ENCODE data around the gene NOTCH3. TPM values are rescaled to one million over a fixed set of nuclear protein-coding genes. Genes with fewer than 3 reads are reported as not detected.

Gene NOTCH3
- total RNA-seq, 1 experiment from 2014 or later = 164 TPM

DNA sequence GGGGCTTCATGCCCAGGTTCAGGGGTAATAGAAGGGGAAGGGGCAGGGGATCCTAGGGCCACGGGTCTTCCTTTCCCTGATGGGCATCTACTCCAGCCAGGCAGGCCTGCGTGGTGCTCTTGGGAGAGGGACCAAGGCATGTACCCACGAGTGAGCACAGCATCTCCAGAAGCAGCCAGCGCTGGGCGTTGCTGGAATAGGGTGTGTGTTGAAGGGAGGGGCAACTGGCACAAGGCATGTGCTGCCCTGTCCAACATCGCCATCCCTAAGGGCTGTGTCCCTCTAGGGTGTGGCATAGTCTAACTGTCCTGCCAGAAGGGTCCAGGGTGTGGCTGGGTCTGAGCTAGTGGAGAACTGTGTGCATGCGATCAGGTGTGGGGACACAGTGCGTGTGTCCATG is 2.9 kb downstream of the NOTCH3 start:
- peak overlapping the region in 2 of 3 experiments; percentile 12 to 52; a peak in 4 of 7 replicates for H3K27ac Mint-ChIP-seq

More for the DNA sequence above, 2.9 kb downstream of the NOTCH3 start:
- H3K27me3 Mint-ChIP-seq (ENCODE audit: low read depth) = peaks cover 5% of the 10 kb centered on the region
- Histone ChIP-seq H3K23me2 (ENCODE audit: insufficient read length, low read depth, low read length, poor library complexity, severe bottlenecking) (peaks cover 4% of the 10 kb centered on the region), H2AK5ac (ENCODE audit: insufficient read length, low read length) (no peak overlapping the region), H2AFZ (ENCODE audit: low read length) (no peak overlapping the region), H2BK12ac (ENCODE audit: insufficient read length, low read depth, low read length) (no peak overlapping the region), H4K5ac (ENCODE audit: insufficient read length, low read depth, low read length) (no peak overlapping the region), H4K8ac (replicated peaks; ENCODE audit: insufficient read length, low read depth, low read length) (no peak overlapping the region), H3K14ac (ENCODE audit: insufficient read depth, low read length) (no peak overlapping the region), H3K4me2 (ENCODE audit: insufficient read depth, insufficient read length, low read length) (no peak overlapping the region), H3K27me3 (ENCODE audit: insufficient read depth, low read length) (no peaks in the 10 kb centered on the region), H3K56ac (ENCODE audit: insufficient read length, low read depth, low read length) (no peak overlapping the region), H3T11ph (ENCODE audit: low read length) (no peak overlapping the region), H2BK15ac (ENCODE audit: low read depth, low read length) (no peak overlapping the region), H3K23ac (ENCODE audit: insufficient read length, low read depth, low read length) (no peak overlapping the region), H4K20me1 (ENCODE audit: control insufficient read depth, insufficient read depth, insufficient read length) (no peaks in the 10 kb centered on the region), H3K27ac (ENCODE audit: insufficient read length, low read depth, low read length) (no peak overlapping the region), H3K79me2 (ENCODE audit: insufficient read depth, low read length) (peaks cover 14% of the 10 kb centered on the region; the same call in 1 of the 2 replicates), H3K4me1 (ENCODE audit: insufficient read depth, low read length) (peaks cover 6% of the 10 kb centered on the region; the same call in 1 of the 2 replicates), H3K4ac (ENCODE audit: low read depth, low read length) (no peak overlapping the region), H3K18ac (ENCODE audit: insufficient read length, low read depth, low read length) (no peak overlapping the region), H3K79me1 (ENCODE audit: insufficient read depth, low read depth, low read length, poor library complexity, severe bottlenecking) (no peaks in the 10 kb centered on the region), H2BK120ac (ENCODE audit: low read depth, low read length, poor library complexity, severe bottlenecking) (no peak overlapping the region), H3K9me3 (ENCODE audit: control insufficient read depth, low read depth, low read length) (no peaks in the 10 kb centered on the region), H2BK5ac (ENCODE audit: insufficient read length, low read length) (no peak overlapping the region), H2BK20ac (ENCODE audit: low read depth, low read length, poor library complexity, severe bottlenecking) (no peak overlapping the region), H3K9ac (ENCODE audit: extremely low read depth, insufficient read length, low read length) (no peak overlapping the region), H4K91ac (ENCODE audit: insufficient read length, low read depth, low read length) (no peak overlapping the region)
- TF ChIP-seq, protein P1, sequence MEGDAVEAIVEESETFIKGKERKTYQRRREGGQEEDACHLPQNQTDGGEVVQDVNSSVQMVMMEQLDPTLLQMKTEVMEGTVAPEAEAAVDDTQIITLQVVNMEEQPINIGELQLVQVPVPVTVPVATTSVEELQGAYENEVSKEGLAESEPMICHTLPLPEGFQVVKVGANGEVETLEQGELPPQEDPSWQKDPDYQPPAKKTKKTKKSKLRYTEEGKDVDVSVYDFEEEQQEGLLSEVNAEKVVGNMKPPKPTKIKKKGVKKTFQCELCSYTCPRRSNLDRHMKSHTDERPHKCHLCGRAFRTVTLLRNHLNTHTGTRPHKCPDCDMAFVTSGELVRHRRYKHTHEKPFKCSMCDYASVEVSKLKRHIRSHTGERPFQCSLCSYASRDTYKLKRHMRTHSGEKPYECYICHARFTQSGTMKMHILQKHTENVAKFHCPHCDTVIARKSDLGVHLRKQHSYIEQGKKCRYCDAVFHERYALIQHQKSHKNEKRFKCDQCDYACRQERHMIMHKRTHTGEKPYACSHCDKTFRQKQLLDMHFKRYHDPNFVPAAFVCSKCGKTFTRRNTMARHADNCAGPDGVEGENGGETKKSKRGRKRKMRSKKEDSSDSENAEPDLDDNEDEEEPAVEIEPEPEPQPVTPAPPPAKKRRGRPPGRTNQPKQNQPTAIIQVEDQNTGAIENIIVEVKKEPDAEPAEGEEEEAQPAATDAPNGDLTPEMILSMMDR (conservative IDR thresholded peaks at IDR 0.05) = no peak
- peaks cover 37% of the 10 kb centered on the region in 2 experiments for H3K4me1 Mint-ChIP-seq
- H3K4me3 Mint-ChIP-seq = peak overlapping the region; percentile 19 to 41; a peak in 4 of 5 replicates
- no CpG with 5 or more reads among the region's 8 CpGs for WGBS (ENCODE audit: extremely low coverage, insufficient read length, low lambda C conversion rate)
- H3K9me3 Mint-ChIP-seq = no peaks in the 10 kb centered on the region; a peak in 1 of 5 replicates
- H3K36me3 Mint-ChIP-seq (ENCODE audit: insufficient read depth in 1 of 3, low read depth in 3 of 3) = peaks cover 5 to 47% (median 34%) of the 10 kb centered on the region in 3 experiments; a peak in 6 of 7 replicates
- no peak for DNase-seq

Data from H9 (cell line).